Left lobe of liver (tissue), 2 donors: ENCODE data around the gene CHMP5. TPM values are rescaled to one million over a fixed set of nuclear protein-coding genes. Genes with fewer than 3 reads are reported as not detected.
"Not testable (repeated sequence)": the region's sequence is repeated elsewhere in the genome, so short reads cannot be mapped to it uniquely, and the experiment has no call there.

Experiments
- ATAC-seq: fragments of 200-7000 bp; cut with Tn5 transposase; one replicate; pipeline ENCODE4 v1.9.1; 2020; ENCODE audit warnings: mild to moderate bottlenecking, moderate library complexity
- DNase-seq: peaks from one replicate; pipeline ENCODE4 v3.0.0-alpha.2; 2020; ENCODE audit warnings: low spot score
- total RNA-seq: library from RNA; stranded (reverse); gene quantifications from one replicate; pipeline ENCODE4 v1.2.1, GENCODE V29; 2021
- donor health status: DM: no; HTN: no; CAD: no; lungs with moderate emphysema.
- donor health status: DM: no; HTN: yes; CAD: no.

Gene CHMP5
- total RNA-seq, 1 donor from 2014 or later: 20.0 TPM

DNA sequence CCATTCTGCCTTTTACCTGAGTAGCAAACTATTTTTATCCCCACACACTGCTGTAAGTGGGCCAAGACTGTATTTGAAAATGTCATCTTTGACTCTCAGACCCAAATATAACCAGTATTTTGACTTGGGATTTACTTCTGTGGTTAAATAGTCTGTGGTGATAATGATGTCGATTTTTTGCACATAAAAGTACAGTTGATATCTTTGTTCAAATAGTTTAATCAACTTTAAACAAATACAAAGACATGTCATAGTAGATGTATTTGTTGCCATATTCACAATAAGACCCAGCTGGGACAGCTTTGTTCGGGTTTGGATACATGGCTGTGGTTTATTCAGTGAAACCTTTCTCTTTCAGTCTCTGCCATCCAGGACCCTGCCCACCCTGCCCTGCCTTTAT is 45.9 kb downstream of the CHMP5 start:
- ATAC-seq (no peak), DNase-seq (no peak)

DNA sequence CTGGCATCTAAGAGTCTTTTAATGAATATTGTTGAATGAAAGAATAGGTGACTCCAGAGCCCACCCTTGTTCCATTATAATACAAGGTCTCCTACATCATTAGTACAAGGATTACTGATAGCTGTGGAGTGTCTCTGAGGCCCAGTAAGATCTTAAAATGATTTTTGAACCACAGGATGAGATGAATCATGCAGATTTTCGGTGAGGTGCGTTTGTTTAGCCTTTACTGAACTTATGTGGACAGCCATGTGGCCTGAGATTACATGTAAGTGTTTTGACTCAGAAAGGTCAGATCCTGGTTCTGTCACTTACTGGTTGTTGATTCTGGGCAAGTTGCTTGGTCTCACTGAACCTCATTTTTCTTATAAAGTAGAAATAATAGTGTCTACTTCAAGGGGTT is 47.1 kb downstream of the CHMP5 start:
- no peak for ATAC-seq
- DNase-seq: no peak

- DNase-seq: no peak
- ATAC-seq: no peak
These were observed 50.5 kb downstream of the CHMP5 start for GRCh38 chr9:33315371-33315770.

GRCh38 chr9:33317136-33317535 is 52.3 kb downstream of the CHMP5 start:
- DNase-seq, ATAC-seq: not testable (repeated sequence)

DNA sequence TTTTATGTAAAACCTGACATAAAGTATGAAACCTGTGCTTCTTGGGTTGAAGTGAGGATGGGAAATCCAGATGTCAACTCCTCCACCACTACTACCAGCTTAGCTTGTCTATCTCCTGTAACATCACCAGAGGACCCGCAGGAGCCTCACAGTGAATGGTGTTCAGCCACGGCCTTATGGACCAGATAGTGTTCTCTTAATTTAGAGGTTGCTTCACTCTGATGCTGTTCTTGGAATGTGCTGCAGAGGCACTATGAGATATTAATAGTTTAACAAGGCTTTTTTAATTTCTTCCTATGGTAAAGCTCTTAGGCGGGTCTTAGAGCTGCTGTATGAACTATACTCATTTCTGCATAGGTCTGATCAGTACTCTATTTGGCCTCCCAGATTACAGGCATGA is 53.4 kb downstream of the CHMP5 start:
- no peak for DNase-seq
- ATAC-seq: no peak

DNA sequence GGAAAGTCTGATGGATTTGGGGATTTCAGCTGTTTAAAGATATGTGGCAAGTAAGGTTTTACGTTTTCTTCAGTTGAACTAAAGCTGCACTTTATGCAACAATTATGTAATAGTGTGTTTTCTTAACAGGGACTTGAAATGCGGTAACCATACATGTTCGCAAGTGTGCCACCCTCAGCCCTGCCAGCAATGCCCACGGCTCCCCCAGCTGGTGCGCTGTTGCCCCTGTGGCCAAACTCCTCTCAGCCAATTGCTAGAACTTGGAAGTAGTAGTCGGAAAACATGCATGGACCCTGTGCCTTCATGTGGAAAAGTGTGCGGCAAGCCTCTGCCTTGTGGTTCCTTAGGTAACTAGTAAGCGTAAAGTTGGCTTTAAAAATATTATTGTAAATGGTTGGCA is 53.9 kb downstream of the CHMP5 start:
- DNase-seq (no peak), ATAC-seq (no peak)

DNA sequence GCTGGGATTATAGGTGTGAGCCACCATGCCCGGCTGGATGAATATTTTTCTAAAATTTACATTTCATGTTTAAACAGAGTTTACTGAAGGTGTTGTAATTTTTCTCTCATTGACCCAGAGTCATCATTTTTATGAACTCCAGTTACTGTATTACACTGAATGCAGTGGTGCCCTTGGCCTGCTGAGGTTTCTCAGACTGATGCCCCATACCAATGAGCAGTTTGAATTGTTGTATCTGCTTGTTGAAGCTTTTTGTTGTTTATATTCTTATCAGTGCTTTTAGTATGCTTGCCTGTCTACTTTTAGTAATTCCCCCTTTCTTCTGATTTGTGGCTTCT is 55.4 kb downstream of the CHMP5 start:
- no peak for DNase-seq
- no peak for ATAC-seq

GRCh38 chr9:33320568-33321261 is 55.9 kb downstream of the CHMP5 start:
- no peak for ATAC-seq
- DNase-seq: no peak

DNA sequence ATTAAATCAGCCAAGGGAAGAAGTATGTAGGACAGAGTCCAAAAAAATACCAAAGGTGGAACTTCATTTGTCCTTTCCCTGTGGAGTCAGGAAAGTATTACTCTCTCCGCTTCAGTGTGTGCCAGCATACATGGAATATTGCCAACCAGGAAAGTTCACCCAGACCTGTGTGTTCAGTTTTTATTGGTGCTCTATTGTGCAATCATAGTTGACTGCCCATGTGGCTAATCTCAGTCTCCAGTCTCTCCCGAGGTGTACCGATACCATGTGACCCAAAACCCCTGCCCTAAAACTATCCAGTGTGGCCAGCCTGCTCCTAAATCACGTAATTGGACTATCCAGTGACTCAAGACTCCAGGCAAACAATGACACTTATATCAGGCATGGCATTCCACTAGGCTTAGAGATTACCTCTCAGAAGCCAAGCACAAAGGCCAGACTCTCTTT is 64.3 kb downstream of the CHMP5 start:
- DNase-seq: peak; percentile 87
- peak; percentile 93 for ATAC-seq

DNA sequence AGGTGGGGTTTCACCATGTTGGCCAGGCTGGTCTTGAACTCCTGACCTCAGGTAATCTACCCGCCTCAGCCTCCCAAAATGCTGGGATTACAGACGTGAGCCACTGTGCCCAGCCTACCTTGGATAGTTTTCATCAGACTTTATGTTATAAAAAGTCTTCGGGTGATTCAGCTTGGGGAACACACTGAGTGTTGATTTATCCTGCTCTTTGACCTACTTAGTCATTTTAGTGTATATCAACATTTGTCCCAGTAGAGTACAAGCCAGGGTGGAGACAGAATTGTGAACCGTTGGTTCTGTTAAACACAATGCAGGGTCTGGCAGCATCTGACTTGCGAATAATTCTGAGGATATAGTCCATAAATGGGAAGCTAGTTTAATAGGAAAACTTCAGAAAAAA is 65.1 kb downstream of the CHMP5 start:
- no peak for ATAC-seq
- DNase-seq: no peak

DNA sequence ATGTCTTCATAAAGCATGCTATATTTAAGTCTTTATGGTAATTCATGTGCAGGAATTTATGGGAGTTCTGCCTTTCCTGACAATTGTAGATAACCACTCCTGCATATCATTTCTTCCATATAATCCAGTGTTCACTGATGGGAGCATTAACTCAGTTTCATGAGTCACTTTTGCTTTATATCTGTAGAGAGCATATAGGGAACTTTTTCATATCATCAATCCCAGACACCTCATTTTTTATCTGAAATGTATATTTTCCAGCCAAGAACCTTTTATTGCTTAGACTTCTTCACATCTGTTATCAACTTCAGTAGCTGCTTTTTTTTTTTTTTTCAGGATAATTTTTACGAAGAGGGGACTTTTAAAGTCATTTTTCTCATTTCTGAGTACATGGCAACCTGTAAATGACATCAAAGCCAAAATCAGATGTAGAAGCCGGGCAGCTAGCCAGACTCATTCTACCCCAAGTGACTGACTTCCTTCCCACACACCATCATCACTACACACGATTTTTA is 66.6 kb downstream of the CHMP5 start:
- ATAC-seq (no peak), DNase-seq (no peak)

Other genes starting within 250 kb of the CHMP5 start
- 56.8 TPM for gene DNAJA1, start 239.8 kb upstream of the CHMP5 start, total RNA-seq
- gene SMU1, start 188.4 kb upstream of the CHMP5 start, total RNA-seq: 7.0 TPM
- 48.2 TPM for gene B4GALT1, start 97.7 kb upstream of the CHMP5 start, total RNA-seq
- not detected for gene SPINK4, start 24.9 kb upstream of the CHMP5 start, total RNA-seq
- gene BAG1, start 341 bp upstream of the CHMP5 start, total RNA-seq: 51.0 TPM
- 24.3 TPM for gene NFX1, start 25.5 kb downstream of the CHMP5 start, total RNA-seq
- 30.7 TPM for gene AQP7, start 137.5 kb downstream of the CHMP5 start, total RNA-seq
- 89.5 TPM for gene AQP3, start 182.5 kb downstream of the CHMP5 start, total RNA-seq
- 15.3 TPM for gene NOL6, start 208.9 kb downstream of the CHMP5 start, total RNA-seq